ENCODE measurements around the gene EFCAB13.
"Not testable (repeated sequence)": the region's sequence is repeated elsewhere in the genome, so short reads cannot be mapped to it uniquely, and the experiment has no call there.

Gene EFCAB13

DNA sequence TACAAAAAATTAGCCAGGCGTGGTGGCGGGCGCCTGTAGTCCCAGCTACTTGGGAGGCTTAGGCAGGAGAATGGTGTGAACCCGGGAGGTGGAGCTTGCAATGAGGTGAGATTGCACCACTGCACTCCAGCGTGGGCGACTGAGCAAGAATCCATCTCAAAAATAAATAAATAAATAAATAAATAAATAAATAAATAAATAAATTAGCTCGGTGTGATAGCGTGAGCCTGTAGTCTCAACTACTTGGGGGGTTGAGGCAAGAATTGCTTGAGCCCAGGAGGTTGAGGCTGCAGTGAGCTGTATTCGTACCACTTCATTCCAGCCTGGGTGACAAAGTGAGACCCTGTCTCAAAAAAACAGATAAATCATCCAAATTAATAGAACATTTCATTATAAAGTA, 108.5 kb downstream of the EFCAB13 start:
- FAIRE-seq, result not testable (repeated sequence)

GRCh38 chr17:47465165-47465564, 141.4 kb downstream of the EFCAB13 start:
- FAIRE-seq, result no peak

DNA sequence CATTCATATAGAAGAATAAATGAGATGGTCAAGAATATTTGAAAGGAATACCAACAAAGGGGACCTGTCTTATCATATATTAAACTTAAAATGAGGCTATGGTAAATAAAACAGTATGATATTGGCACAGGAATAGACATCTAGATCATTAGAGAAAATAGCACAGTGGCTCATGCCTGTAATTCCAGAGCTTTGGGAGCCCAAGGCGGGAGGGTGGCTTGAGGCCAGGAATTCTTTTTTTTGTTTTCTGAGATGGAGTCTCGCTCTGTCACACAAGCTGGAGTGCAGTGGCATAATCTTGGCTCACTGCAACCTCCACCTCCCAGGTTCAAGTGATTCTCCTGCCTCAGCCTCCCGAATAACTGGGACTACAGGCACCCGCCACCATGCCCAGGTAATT, 143.2 kb downstream of the EFCAB13 start:
- FAIRE-seq, result not testable (repeated sequence)

DNA sequence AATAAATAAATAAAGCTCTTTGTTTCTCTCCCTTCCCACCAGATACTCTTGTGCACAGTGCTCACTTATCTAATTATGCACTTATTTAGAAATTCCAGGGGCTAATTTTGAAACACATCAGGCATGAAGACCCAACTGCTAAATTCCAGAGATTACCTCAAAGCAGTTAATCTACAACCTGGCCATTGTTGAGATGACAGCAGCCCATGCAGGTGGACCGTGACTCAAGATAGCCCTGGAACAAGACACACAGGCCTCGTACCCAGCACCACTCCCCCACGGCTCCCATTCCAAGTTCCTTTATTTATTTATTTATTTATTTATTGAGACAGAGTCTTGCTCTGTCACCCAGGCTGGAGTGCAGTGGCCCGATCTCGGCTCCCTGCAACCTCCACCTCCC, 147.1 kb downstream of the EFCAB13 start:
- no peak for FAIRE-seq

- FAIRE-seq, result not testable (repeated sequence)
Measured at GRCh38 chr17:47472073-47472472, 148.3 kb downstream of the EFCAB13 start.

All from TTC549 (cell line).